ENCODE results near the gene DNAL1.
A peak's percentile ranks its signal among the peaks of the same experiment; 100 is the strongest.
"Not testable (repeated sequence)": the region's sequence is repeated elsewhere in the genome, so short reads cannot be mapped to it uniquely, and the experiment has no call there.

DNAL1 gene

DNA sequence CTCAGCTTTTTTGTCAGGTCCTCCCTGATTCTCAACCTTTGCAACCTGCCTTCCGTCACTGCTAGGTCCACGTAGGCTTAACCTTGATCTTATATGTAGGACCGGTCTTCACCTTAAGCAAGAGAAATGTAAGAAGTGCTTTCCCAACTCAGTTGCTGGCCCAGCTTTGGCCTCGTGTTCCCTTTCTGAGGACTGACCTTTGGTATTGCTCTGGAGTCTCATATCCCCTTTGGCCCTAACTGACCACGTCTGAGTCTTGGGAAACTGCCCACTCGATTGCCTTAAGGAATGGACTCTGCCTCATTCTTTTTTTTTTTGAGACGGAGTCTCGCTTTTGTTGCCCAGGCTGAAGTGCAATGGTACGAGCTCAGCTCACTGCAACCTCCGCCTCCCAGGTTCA lies 24.5 kb upstream of the DNAL1 start:
- DNase-seq (ENCODE audit: low read depth) = no peak
- H3K4me1 ChIP-seq (ENCODE audit: control insufficient read depth, insufficient read depth, low read length) = peaks cover 6% of the 10 kb centered on the region
- no peak overlapping the region for H3K9ac ChIP-seq (ENCODE audit: low read length)
- H3K9me3 ChIP-seq (ENCODE audit: control insufficient read depth, low read length) = no peaks in the 10 kb centered on the region
- H3K4me3 ChIP-seq (ENCODE audit: low read length) = no peak overlapping the region
- H3K36me3 ChIP-seq (ENCODE audit: control insufficient read depth, insufficient read depth, low read length, severe bottlenecking) = no peaks in the 10 kb centered on the region
- H3K27me3 ChIP-seq (replicated peaks; ENCODE audit: control insufficient read depth, insufficient read depth, low read length) = no peaks in the 10 kb centered on the region

GRCh38 chr14:73623504-73624054 lies 21.2 kb upstream of the DNAL1 start:
- DNase-seq (ENCODE audit: low read depth) = no peak
- no peak overlapping the region for H3K9ac ChIP-seq (ENCODE audit: low read length)
- H3K4me3 ChIP-seq (ENCODE audit: low read length) = no peak overlapping the region
- no peaks in the 10 kb centered on the region for H3K36me3 ChIP-seq (ENCODE audit: control insufficient read depth, insufficient read depth, low read length, severe bottlenecking)
- no peaks in the 10 kb centered on the region for H3K9me3 ChIP-seq (ENCODE audit: control insufficient read depth, low read length)
- no peaks in the 10 kb centered on the region for H3K27me3 ChIP-seq (replicated peaks; ENCODE audit: control insufficient read depth, insufficient read depth, low read length)
- H3K4me1 ChIP-seq (ENCODE audit: control insufficient read depth, insufficient read depth, low read length) = peaks cover 6% of the 10 kb centered on the region

DNA sequence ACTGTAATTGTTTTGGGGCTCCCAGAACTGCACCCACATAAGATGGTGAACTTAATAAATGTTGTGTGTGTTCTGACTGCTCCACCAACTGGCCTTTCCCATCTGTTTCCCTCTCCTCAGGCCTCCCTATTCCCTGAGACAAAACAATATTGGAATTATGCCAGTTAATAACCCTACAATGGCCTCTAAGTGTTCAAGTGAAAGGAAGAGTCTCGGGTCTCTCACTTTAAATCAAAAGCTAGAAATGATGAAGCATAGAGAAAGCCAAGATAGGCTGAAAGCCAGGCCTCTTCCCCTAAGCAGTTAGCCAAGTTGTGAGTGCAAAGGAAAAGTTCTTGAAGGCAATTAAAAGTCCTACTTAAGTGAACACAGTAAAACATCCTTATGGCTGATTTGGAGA lies 19.1 kb upstream of the DNAL1 start:
- no peaks in the 10 kb centered on the region for H3K36me3 ChIP-seq (ENCODE audit: control insufficient read depth, insufficient read depth, low read length, severe bottlenecking)
- no peak for DNase-seq (ENCODE audit: low read depth)
- H3K9me3 ChIP-seq (ENCODE audit: control insufficient read depth, low read length) = no peaks in the 10 kb centered on the region
- H3K4me3 ChIP-seq (ENCODE audit: low read length) = no peak overlapping the region
- H3K9ac ChIP-seq (ENCODE audit: low read length) = no peak overlapping the region
- no peaks in the 10 kb centered on the region for H3K4me1 ChIP-seq (ENCODE audit: control insufficient read depth, insufficient read depth, low read length)
- no peaks in the 10 kb centered on the region for H3K27me3 ChIP-seq (replicated peaks; ENCODE audit: control insufficient read depth, insufficient read depth, low read length)

GRCh38 chr14:73627151-73627558 lies 17.6 kb upstream of the DNAL1 start:
- no peak overlapping the region for H3K4me3 ChIP-seq (ENCODE audit: low read length)
- H3K9ac ChIP-seq (ENCODE audit: low read length) = no peak overlapping the region
- H3K9me3 ChIP-seq (ENCODE audit: control insufficient read depth, low read length) = no peaks in the 10 kb centered on the region
- H3K27me3 ChIP-seq (replicated peaks; ENCODE audit: control insufficient read depth, insufficient read depth, low read length) = no peaks in the 10 kb centered on the region
- no peak for DNase-seq (ENCODE audit: low read depth)
- no peaks in the 10 kb centered on the region for H3K4me1 ChIP-seq (ENCODE audit: control insufficient read depth, insufficient read depth, low read length)
- H3K36me3 ChIP-seq (ENCODE audit: control insufficient read depth, insufficient read depth, low read length, severe bottlenecking) = no peaks in the 10 kb centered on the region

GRCh38 chr14:73630009-73630780 lies 14.6 kb upstream of the DNAL1 start:
- Histone ChIP-seq H3K27me3 (replicated peaks; ENCODE audit: control insufficient read depth, insufficient read depth, low read length) (no peaks in the 10 kb centered on the region), H3K4me1 (ENCODE audit: control insufficient read depth, insufficient read depth, low read length) (peaks cover 8% of the 10 kb centered on the region), H3K36me3 (ENCODE audit: control insufficient read depth, insufficient read depth, low read length, severe bottlenecking) (no peaks in the 10 kb centered on the region), H3K9me3 (ENCODE audit: control insufficient read depth, low read length) (no peaks in the 10 kb centered on the region), H3K9ac (ENCODE audit: low read length) (no peak overlapping the region), H3K4me3 (ENCODE audit: low read length) (no peak overlapping the region)
- DNase-seq (ENCODE audit: low read depth) = no peak

- H3K9me3 ChIP-seq (ENCODE audit: control insufficient read depth, low read length) = no peaks in the 10 kb centered on the region
- DNase-seq (ENCODE audit: low read depth) = peak; percentile 87
- no peaks in the 10 kb centered on the region for H3K36me3 ChIP-seq (ENCODE audit: control insufficient read depth, insufficient read depth, low read length, severe bottlenecking)
- peak overlapping the region; percentile 77 for H3K4me3 ChIP-seq (ENCODE audit: low read length)
- H3K27me3 ChIP-seq (replicated peaks; ENCODE audit: control insufficient read depth, insufficient read depth, low read length) = no peaks in the 10 kb centered on the region
- H3K9ac ChIP-seq (ENCODE audit: low read length) = peak overlapping the region; percentile 84
- peaks cover 8% of the 10 kb centered on the region for H3K4me1 ChIP-seq (ENCODE audit: control insufficient read depth, insufficient read depth, low read length)
Observed at GRCh38 chr14:73633116-73634010, 11.4 kb upstream of the DNAL1 start.

- Histone ChIP-seq H3K4me1 (ENCODE audit: control insufficient read depth, insufficient read depth, low read length) (peaks cover 8% of the 10 kb centered on the region), H3K4me3 (ENCODE audit: low read length) (peak overlapping the region; percentile 77), H3K27me3 (replicated peaks; ENCODE audit: control insufficient read depth, insufficient read depth, low read length) (no peaks in the 10 kb centered on the region), H3K9ac (ENCODE audit: low read length) (peak overlapping the region; percentile 84), H3K36me3 (ENCODE audit: control insufficient read depth, insufficient read depth, low read length, severe bottlenecking) (no peaks in the 10 kb centered on the region), H3K9me3 (ENCODE audit: control insufficient read depth, low read length) (no peaks in the 10 kb centered on the region)
- DNase-seq (ENCODE audit: low read depth) = no peak
Observed at GRCh38 chr14:73634011-73634833, 10.6 kb upstream of the DNAL1 start.

GRCh38 chr14:73636355-73636754 lies 8.4 kb upstream of the DNAL1 start:
- H3K4me1 ChIP-seq (ENCODE audit: control insufficient read depth, insufficient read depth, low read length); H3K27me3 ChIP-seq (replicated peaks; ENCODE audit: control insufficient read depth, insufficient read depth, low read length); H3K9me3 ChIP-seq (ENCODE audit: control insufficient read depth, low read length): not testable (repeated sequence)

DNA sequence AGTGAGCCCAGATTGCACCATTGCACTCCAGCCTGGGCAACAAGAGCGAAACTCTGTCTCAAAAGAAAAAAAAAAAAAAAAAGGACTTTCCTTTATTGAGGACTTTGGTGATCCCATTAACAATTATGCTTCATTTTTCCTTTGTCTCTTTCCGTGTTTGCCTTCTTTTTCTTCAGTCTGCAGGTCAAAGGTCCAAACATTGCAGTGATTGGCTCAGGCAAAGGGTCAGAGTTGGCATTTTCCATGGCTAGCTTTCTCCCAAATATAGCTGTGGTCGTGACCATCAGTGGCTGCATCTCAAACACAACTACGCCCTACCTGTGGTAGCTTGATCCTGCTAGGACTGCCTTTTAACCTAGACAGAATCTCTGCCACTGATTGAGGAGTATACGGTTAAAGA lies 7.0 kb upstream of the DNAL1 start:
- Histone ChIP-seq H3K36me3 (ENCODE audit: control insufficient read depth, insufficient read depth, low read length, severe bottlenecking) (no peaks in the 10 kb centered on the region), H3K4me1 (ENCODE audit: control insufficient read depth, insufficient read depth, low read length) (peaks cover 8% of the 10 kb centered on the region), H3K9ac (ENCODE audit: low read length) (no peak overlapping the region), H3K4me3 (ENCODE audit: low read length) (no peak overlapping the region), H3K9me3 (ENCODE audit: control insufficient read depth, low read length) (no peaks in the 10 kb centered on the region), H3K27me3 (replicated peaks; ENCODE audit: control insufficient read depth, insufficient read depth, low read length) (no peaks in the 10 kb centered on the region)
- no peak for DNase-seq (ENCODE audit: low read depth)

More at GRCh38 chr14:73636355-73636754, 8.4 kb upstream of the DNAL1 start:
- not testable (repeated sequence) for H3K36me3 ChIP-seq (ENCODE audit: control insufficient read depth, insufficient read depth, low read length, severe bottlenecking); H3K4me3 ChIP-seq (ENCODE audit: low read length); H3K9ac ChIP-seq (ENCODE audit: low read length); DNase-seq (ENCODE audit: low read depth)

DNA sequence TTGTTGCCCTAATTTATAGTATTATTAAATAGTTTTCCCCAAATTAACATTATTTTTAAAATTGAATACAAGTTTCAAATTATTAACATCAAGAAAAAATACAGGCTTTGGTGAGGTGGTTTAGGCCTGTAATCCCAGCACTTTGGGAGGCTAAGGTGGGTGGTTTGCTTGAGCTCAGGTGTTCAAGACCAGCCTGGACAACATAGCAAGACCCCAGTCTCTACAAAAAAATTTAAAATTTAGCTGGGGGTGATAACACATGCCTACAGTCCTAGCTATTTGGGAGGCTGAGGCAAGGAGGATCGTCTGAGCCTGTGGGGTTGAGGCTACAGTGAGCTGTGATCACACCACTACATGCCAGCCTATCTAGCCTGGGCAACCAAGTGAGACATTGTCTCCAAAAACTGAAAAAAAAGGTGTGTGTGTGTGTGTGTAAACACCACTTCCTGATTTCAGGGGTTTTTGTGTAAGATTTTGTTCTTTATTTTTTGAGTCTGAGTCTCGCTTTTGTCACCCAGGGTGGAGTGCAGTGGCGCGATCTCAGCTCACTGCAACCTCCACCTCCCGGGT lies 3.9 kb upstream of the DNAL1 start:
- H3K4me3 ChIP-seq (ENCODE audit: low read length) = no peak overlapping the region
- no peaks in the 10 kb centered on the region for H3K27me3 ChIP-seq (replicated peaks; ENCODE audit: control insufficient read depth, insufficient read depth, low read length)
- no peaks in the 10 kb centered on the region for H3K9me3 ChIP-seq (ENCODE audit: control insufficient read depth, low read length)
- no peak for DNase-seq (ENCODE audit: low read depth)
- H3K4me1 ChIP-seq (ENCODE audit: control insufficient read depth, insufficient read depth, low read length) = peaks cover 12% of the 10 kb centered on the region
- H3K36me3 ChIP-seq (ENCODE audit: control insufficient read depth, insufficient read depth, low read length, severe bottlenecking) = no peaks in the 10 kb centered on the region
- H3K9ac ChIP-seq (ENCODE audit: low read length) = no peak overlapping the region

Data from adipocyte (in vitro differentiated cells).